Peyer's patch (tissue), 4 donors: ENCODE data around the gene ZNF775.

Experiments
- POLR2A ChIP-seq, 2 donors: fragments of 450-650 bp; IDR thresholded peaks; one replicate each; pipeline ENCODE4 v1.5.1; 2017; ENCODE audit warnings: antibody characterized with exemption in 2 of 2, mild to moderate bottlenecking in 2 of 2, moderate library complexity in 2 of 2
- TF ChIP-seq, protein P1 (sequence below), 6 experiments: fragments of 450-650 bp in 4 of 6; fragments of 200-600 bp in 2 of 6; sonication (generic) in 1 of 6; IDR thresholded peaks; one replicate each; pipeline ENCODE4 v1.5.1; 2017 to 2019; ENCODE audit warnings: antibody characterized with exemption in 6 of 6, mild to moderate bottlenecking in 3 of 6, moderate library complexity in 1 of 6

GRCh38 chr7:150400008-150400787, 21.1 kb downstream of the ZNF775 start:
- TF ChIP-seq, protein P1, sequence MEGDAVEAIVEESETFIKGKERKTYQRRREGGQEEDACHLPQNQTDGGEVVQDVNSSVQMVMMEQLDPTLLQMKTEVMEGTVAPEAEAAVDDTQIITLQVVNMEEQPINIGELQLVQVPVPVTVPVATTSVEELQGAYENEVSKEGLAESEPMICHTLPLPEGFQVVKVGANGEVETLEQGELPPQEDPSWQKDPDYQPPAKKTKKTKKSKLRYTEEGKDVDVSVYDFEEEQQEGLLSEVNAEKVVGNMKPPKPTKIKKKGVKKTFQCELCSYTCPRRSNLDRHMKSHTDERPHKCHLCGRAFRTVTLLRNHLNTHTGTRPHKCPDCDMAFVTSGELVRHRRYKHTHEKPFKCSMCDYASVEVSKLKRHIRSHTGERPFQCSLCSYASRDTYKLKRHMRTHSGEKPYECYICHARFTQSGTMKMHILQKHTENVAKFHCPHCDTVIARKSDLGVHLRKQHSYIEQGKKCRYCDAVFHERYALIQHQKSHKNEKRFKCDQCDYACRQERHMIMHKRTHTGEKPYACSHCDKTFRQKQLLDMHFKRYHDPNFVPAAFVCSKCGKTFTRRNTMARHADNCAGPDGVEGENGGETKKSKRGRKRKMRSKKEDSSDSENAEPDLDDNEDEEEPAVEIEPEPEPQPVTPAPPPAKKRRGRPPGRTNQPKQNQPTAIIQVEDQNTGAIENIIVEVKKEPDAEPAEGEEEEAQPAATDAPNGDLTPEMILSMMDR (IDR thresholded peaks at IDR 0.05), result no peak
- no peak for TF ChIP-seq POLR2A (IDR thresholded peaks at IDR 0.05)
